HG03135 (cell line): ENCODE measurements around the gene CGB1.

Experiments used
- ATAC-seq: cut with Tn5 transposase; IDR thresholded peaks from one replicate; pipeline ENCODE4 v1.9.1; 2021; ENCODE audit warnings: mild to moderate bottlenecking, moderate library complexity; ENCODE audit not compliant: unreplicated experiment

Gene CGB1

GRCh38 chr19:48999481-49000325 is 37.0 kb downstream of the CGB1 start:
- ATAC-seq: no peak

- ATAC-seq: no peak
These were observed 38.7 kb downstream of the CGB1 start for GRCh38 chr19:48997972-48998371.

- no peak for ATAC-seq
These were observed 42.7 kb downstream of the CGB1 start for GRCh38 chr19:48994035-48994386.

GRCh38 chr19:48993175-48994034 is 43.3 kb downstream of the CGB1 start, which contains the start of the genes GYS1 and RUVBL2:
TSS of gene GYS1 (minus strand) at chr19:48993309. CDS start at chr19:48993112, 197 bp downstream.
TSS of gene RUVBL2 (plus strand) at chr19:48993887. CDS start at chr19:48993912, 25 bp downstream.
- ATAC-seq: peak; percentile 86

- peak; percentile 15 for ATAC-seq
These were observed 44.0 kb downstream of the CGB1 start for GRCh38 chr19:48992581-48993174.

GRCh38 chr19:48991873-48992580 is 44.7 kb downstream of the CGB1 start:
- no peak for ATAC-seq

- no peak for ATAC-seq
These were observed 45.6 kb downstream of the CGB1 start for GRCh38 chr19:48991011-48991609.

- no peak for ATAC-seq
These were observed 46.3 kb downstream of the CGB1 start for GRCh38 chr19:48990400-48990799.

- no peak for ATAC-seq
These were observed 46.9 kb downstream of the CGB1 start for GRCh38 chr19:48989701-48990291.

GRCh38 chr19:48988860-48989259 is 47.8 kb downstream of the CGB1 start:
- ATAC-seq: no peak

- no peak for ATAC-seq
These were observed 48.4 kb downstream of the CGB1 start for GRCh38 chr19:48988286-48988685.

- ATAC-seq: no peak
These were observed 49.4 kb downstream of the CGB1 start for GRCh38 chr19:48987323-48987722.

- ATAC-seq: no peak
These were observed 50.5 kb downstream of the CGB1 start for GRCh38 chr19:48986211-48986610.

GRCh38 chr19:48985711-48986110 is 51.0 kb downstream of the CGB1 start:
- ATAC-seq: no peak
